DLD1 (cell line): ENCODE results near the gene ACTL9.
"Not testable (repeated sequence)": the region's sequence is repeated elsewhere in the genome, so short reads cannot be mapped to it uniquely, and the experiment has no call there.

Source experiments
- in situ Hi-C: cut with HindIII; loops from 2 replicates; pipeline ENCODE4 v1.10.0; 2017; ENCODE audit warnings: low sequenced_read_pairs

Gene ACTL9

GRCh38 chr19:8698433-8699063 is at the start of gene ACTL9:
TSS of gene ACTL9 (minus strand) at chr19:8698795. CDS start at chr19:8698701, 94 bp downstream.
- in situ Hi-C loops: no loop called here

- in situ Hi-C loops: not testable (repeated sequence)
Observed at GRCh38 chr19:8739291-8740065, 40.9 kb upstream of the ACTL9 start.

- in situ Hi-C loops: no loop called here
Observed at GRCh38 chr19:8738377-8738776, 39.8 kb upstream of the ACTL9 start.

- in situ Hi-C loops: no loop called here
Observed at GRCh38 chr19:8731428-8732169, 33.0 kb upstream of the ACTL9 start.

GRCh38 chr19:8724276-8724675 is 25.7 kb upstream of the ACTL9 start:
- in situ Hi-C loops: no loop called here

- in situ Hi-C loops: no loop called here
Observed at GRCh38 chr19:8722032-8722431, 23.4 kb upstream of the ACTL9 start.

GRCh38 chr19:8721334-8721733 is 22.7 kb upstream of the ACTL9 start, which contains the start of gene OR2Z1:
TSS of gene OR2Z1 (plus strand) at chr19:8721634. CDS start at chr19:8731029, 9,395 bp downstream.
- in situ Hi-C loops: no loop called here

GRCh38 chr19:8710337-8710736 is 11.7 kb upstream of the ACTL9 start:
- in situ Hi-C loops: not testable (repeated sequence)

GRCh38 chr19:8705742-8706141 is 7.1 kb upstream of the ACTL9 start:
- in situ Hi-C loops: no loop called here

- in situ Hi-C loops: not testable (repeated sequence)
Observed at GRCh38 chr19:8705304-8705703, 6.7 kb upstream of the ACTL9 start.

GRCh38 chr19:8703223-8703622 is 4.6 kb upstream of the ACTL9 start:
- in situ Hi-C loops: no loop called here

- in situ Hi-C loops: no loop called here
Observed at GRCh38 chr19:8702350-8702749, 3.8 kb upstream of the ACTL9 start.

- in situ Hi-C loops: no loop called here
Observed at GRCh38 chr19:8700956-8701355, 2.4 kb upstream of the ACTL9 start.

GRCh38 chr19:8699908-8700307 is 1.3 kb upstream of the ACTL9 start:
- in situ Hi-C loops: no loop called here

- in situ Hi-C loops: no loop called here
Observed at GRCh38 chr19:8697671-8698432, 743 bp downstream of the ACTL9 start.

- in situ Hi-C loops: no loop called here
Observed at GRCh38 chr19:8696993-8697392, 1.6 kb downstream of the ACTL9 start.

GRCh38 chr19:8695911-8696310 is 2.7 kb downstream of the ACTL9 start:
- in situ Hi-C loops: no loop called here

- in situ Hi-C loops: no loop called here
Observed at GRCh38 chr19:8695501-8695900, 3.1 kb downstream of the ACTL9 start.

- in situ Hi-C loops: no loop called here
Observed at GRCh38 chr19:8690753-8691539, 7.6 kb downstream of the ACTL9 start.

- in situ Hi-C loops: no loop called here
Observed at GRCh38 chr19:8688930-8689329, 9.7 kb downstream of the ACTL9 start.
